Liver (tissue), 9 donors: Measurements from ENCODE around the gene IL1RAPL2. TPM values are rescaled to one million over a fixed set of nuclear protein-coding genes. Genes with fewer than 3 reads are reported as not detected.

Source experiments
- DNase-seq: peaks from one replicate; pipeline ENCODE4 v3.0.0-alpha.2; 2017; ENCODE audit warnings: low spot score
- H3K27ac ChIP-seq, 2 donors: one replicate each; pipeline ENCODE4 v1.7.0; 2013; ENCODE audit warnings: inconsistent platforms in 2 of 2, low read length in 2 of 2, control low read depth in 1 of 2, low read depth in 1 of 2, mild to moderate bottlenecking in 1 of 2
- H3K27me3 ChIP-seq, 4 donors: one replicate each; pipeline versions ENCODE4 v1.6.1 to v1.7.0; 2013; ENCODE audit warnings: low read length in 3 of 4, inconsistent platforms in 1 of 4, mild to moderate bottlenecking in 1 of 4, moderate library complexity in 1 of 4; ENCODE audit not compliant: control insufficient read depth in 4 of 4, insufficient read depth in 4 of 4
- H3K36me3 ChIP-seq, 4 donors: one replicate each; pipeline versions ENCODE4 v1.6.1 to v1.7.0; 2013; ENCODE audit warnings: low read length in 3 of 4, mild to moderate bottlenecking in 3 of 4, low read depth in 1 of 4, moderate library complexity in 1 of 4; ENCODE audit not compliant: control insufficient read depth in 4 of 4, insufficient read depth in 3 of 4
- H3K4me1 ChIP-seq, 4 donors: one replicate each; pipeline versions ENCODE4 v1.6.1 to v1.7.0; 2013; ENCODE audit warnings: low read length in 3 of 4, mild to moderate bottlenecking in 3 of 4, moderate library complexity in 1 of 4; ENCODE audit not compliant: control insufficient read depth in 4 of 4, insufficient read depth in 4 of 4
- H3K4me3 ChIP-seq, 3 donors: one replicate each; pipeline versions ENCODE4 v1.6.1 to v1.7.0; 2013; ENCODE audit warnings: low read length in 3 of 3, control low read depth in 1 of 3, low read depth in 1 of 3, mild to moderate bottlenecking in 1 of 3
- H3K9ac ChIP-seq, 2 donors: one replicate each; pipeline ENCODE4 v1.7.0; 2013; ENCODE audit warnings: low read length in 2 of 2, mild to moderate bottlenecking in 2 of 2, moderate library complexity in 2 of 2, control low read depth in 1 of 2, low read depth in 1 of 2
- H3K9me3 ChIP-seq, 4 donors: one replicate each; pipeline versions ENCODE4 v1.6.1 to v1.7.0; 2013; ENCODE audit warnings: low read length in 3 of 4; ENCODE audit not compliant: control insufficient read depth in 4 of 4
- ATF3 ChIP-seq: IDR thresholded peaks from 2 replicates; pipeline ENCODE4 v1.6.1; 2016; ENCODE audit warnings: antibody characterized with exemption
- EGR1 ChIP-seq, 2 donors: IDR thresholded peaks; 2 replicates each; pipeline ENCODE4 v1.6.1; 2016 to 2018; ENCODE audit warnings: antibody characterized with exemption in 2 of 2, low read depth in 2 of 2
- FOXA1 ChIP-seq: IDR thresholded peaks from 2 replicates; pipeline ENCODE4 v1.6.1; 2016; ENCODE audit warnings: antibody characterized with exemption
- FOXA2 ChIP-seq: IDR thresholded peaks from 2 replicates; pipeline ENCODE4 v1.6.1; 2016; ENCODE audit warnings: antibody characterized with exemption
- GABPA ChIP-seq, 2 donors: IDR thresholded peaks in 1 of 2; conservative IDR thresholded peaks in 1 of 2; 2 replicates each; pipeline ENCODE4 v1.6.1; 2016; ENCODE audit warnings: antibody characterized with exemption in 2 of 2, mild to moderate bottlenecking in 1 of 2, moderate library complexity in 1 of 2
- HNF4A ChIP-seq, 2 donors: conservative IDR thresholded peaks; 2 replicates each; pipeline ENCODE4 v1.6.1; 2016; ENCODE audit warnings: antibody characterized with exemption in 2 of 2, mild to moderate bottlenecking in 2 of 2
- HNF4G ChIP-seq: IDR thresholded peaks from 2 replicates; pipeline ENCODE4 v1.6.1; 2016; ENCODE audit warnings: antibody characterized with exemption
- JUND ChIP-seq, 2 donors: IDR thresholded peaks; 2 replicates each; pipeline ENCODE4 v1.6.1; 2016; ENCODE audit warnings: antibody characterized with exemption in 2 of 2
- MAX ChIP-seq: IDR thresholded peaks from 2 replicates; pipeline ENCODE4 v1.6.1; 2016; ENCODE audit warnings: antibody characterized with exemption
- NR2F2 ChIP-seq: IDR thresholded peaks from 2 replicates; pipeline ENCODE4 v1.6.1; 2016; ENCODE audit warnings: antibody characterized with exemption
- RAD21 ChIP-seq, 2 donors: IDR thresholded peaks; 2 replicates each; pipeline ENCODE4 v1.6.1; 2016; ENCODE audit warnings: antibody characterized with exemption in 2 of 2, mild to moderate bottlenecking in 2 of 2
- REST ChIP-seq: IDR thresholded peaks from 2 replicates; pipeline ENCODE4 v1.6.1; 2016; ENCODE audit warnings: antibody characterized with exemption, mild to moderate bottlenecking
- RXRA ChIP-seq, 2 donors: IDR thresholded peaks; 2 replicates each; pipeline ENCODE4 v1.6.1; 2017 to 2018; ENCODE audit warnings: antibody characterized with exemption in 2 of 2, mild to moderate bottlenecking in 1 of 2
- SP1 ChIP-seq: IDR thresholded peaks from 2 replicates; pipeline ENCODE4 v1.6.1; 2018; ENCODE audit warnings: antibody characterized with exemption, mild to moderate bottlenecking
- TAF1 ChIP-seq: conservative IDR thresholded peaks from 2 replicates; pipeline ENCODE4 v1.6.1; 2016; ENCODE audit warnings: antibody characterized with exemption, mild to moderate bottlenecking
- YY1 ChIP-seq: IDR thresholded peaks from 2 replicates; pipeline ENCODE4 v1.6.1; 2016; ENCODE audit warnings: antibody characterized with exemption, mild to moderate bottlenecking
- ZBTB33 ChIP-seq: IDR thresholded peaks from 2 replicates; pipeline ENCODE4 v1.6.1; 2016; ENCODE audit warnings: antibody characterized with exemption
- WGBS: extraction: QIAGEN DNeasy Blood & Tissue Kit; methylation state at CpG from one replicate; pipeline ENCODE4 v1.1.7; 2013; 5-methylcytosine and 5-hydroxymethylcytosine counted together
- polyA plus RNA-seq, 2 donors: library from polyadenylated mRNA; stranded (reverse) in 1 of 2; unstranded in 1 of 2; fragments of 200-250 nt in 1 of 2; fragments of >200 nt in 1 of 2; fragmentation: Nextera tagmentation in 1 of 2; extraction: Ambion mirVana in 1 of 2; gene quantifications; one replicate each; pipeline versions ENCODE4 v1.2.1 to v1.2.3, GENCODE V29; 2013 to 2015
- total RNA-seq, 2 donors: library from RNA; depleted of rRNA; stranded (reverse); fragments of >200 nt; gene quantifications; one replicate each; pipeline ENCODE4 v1.2.3, GENCODE V29; 2014
- donor health status: healthy.
- donor health status: healthy.
- donor health status: healthy.
- donor health status: healthy.
- donor health status: healthy.

IL1RAPL2 gene
- total and polyA plus RNA-seq, 4 donors = 0.20 to 1.6 (median 0.91) TPM

- no peak for DNase-seq
- no peak overlapping the region for H3K9ac ChIP-seq
Measured at GRCh38 chrX:105773801-105774200, 1207.8 kb downstream of the IL1RAPL2 start.

GRCh38 chrX:105775679-105776078 lies 1209.7 kb downstream of the IL1RAPL2 start:
- Histone ChIP-seq H3K9me3 (no peaks in the 10 kb centered on the region), H3K27ac (no peak overlapping the region), H3K4me1 (no peaks in the 10 kb centered on the region), H3K36me3 (no peaks in the 10 kb centered on the region), H3K4me3 (no peak overlapping the region), H3K9ac (no peak overlapping the region), H3K27me3 (no peaks in the 10 kb centered on the region)
- no peak for DNase-seq
- 77% methylated on average over 3 of the region's 3 CpGs for WGBS
- TF ChIP-seq JUND (IDR thresholded peaks at IDR 0.05) (no peak), FOXA1 (no peak), HNF4G (no peak), FOXA2 (no peak), ATF3 (no peak), EGR1 (IDR thresholded peaks at IDR 0.05; ENCODE audit: low read depth in 2 of 2) (no peak), NR2F2 (no peak), REST (no peak), GABPA (IDR thresholded peaks at IDR 0.05 in 1 of 2, conservative IDR thresholded peaks at IDR 0.05 in 1 of 2) (no peak), HNF4A (conservative IDR thresholded peaks at IDR 0.05) (no peak), ZBTB33 (no peak), RAD21 (IDR thresholded peaks at IDR 0.05) (no peak), TAF1 (no peak), SP1 (no peak), RXRA (IDR thresholded peaks at IDR 0.05) (no peak)

More at GRCh38 chrX:105773801-105774200, 1207.8 kb downstream of the IL1RAPL2 start:
- Histone ChIP-seq H3K27ac (no peak overlapping the region), H3K9me3 (no peaks in the 10 kb centered on the region), H3K36me3 (no peaks in the 10 kb centered on the region), H3K4me1 (no peaks in the 10 kb centered on the region), H3K27me3 (no peaks in the 10 kb centered on the region), H3K4me3 (no peak overlapping the region)
- TF ChIP-seq HNF4G (no peak), JUND (IDR thresholded peaks at IDR 0.05) (no peak), EGR1 (IDR thresholded peaks at IDR 0.05; ENCODE audit: low read depth in 2 of 2) (no peak), GABPA (IDR thresholded peaks at IDR 0.05 in 1 of 2, conservative IDR thresholded peaks at IDR 0.05 in 1 of 2) (no peak), TAF1 (no peak), REST (no peak), FOXA2 (no peak), YY1 (no peak), RAD21 (IDR thresholded peaks at IDR 0.05) (no peak), MAX (no peak), HNF4A (conservative IDR thresholded peaks at IDR 0.05) (no peak), FOXA1 (no peak), SP1 (no peak)
